Ascending aorta (tissue), 2 donors: Measurements from ENCODE around the gene XPC. TPM values are rescaled to one million over a fixed set of nuclear protein-coding genes. Genes with fewer than 3 reads are reported as not detected.

Experiments
- DNase-seq, 2 donors: peaks; one replicate each; pipeline ENCODE4 v3.0.0-alpha.2; 2019; ENCODE audit warnings: low spot score in 2 of 2
- H3K27ac ChIP-seq, 2 donors: fragments of 200-600 bp; sonication (generic); one replicate each; pipeline ENCODE4 v1.5.1; 2016 to 2017; ENCODE audit warnings: mild to moderate bottlenecking in 1 of 2
- H3K27me3 ChIP-seq: fragments of 200-600 bp; sonication (generic); one replicate; pipeline ENCODE4 v1.5.1; 2017
- H3K36me3 ChIP-seq, 2 donors: fragments of 200-600 bp; sonication (generic); one replicate each; pipeline ENCODE4 v1.5.1; 2016
- H3K4me1 ChIP-seq, 2 donors: fragments of 200-600 bp; sonication (generic); one replicate each; pipeline ENCODE4 v1.5.1; 2016 to 2017; ENCODE audit warnings: mild to moderate bottlenecking in 1 of 2
- H3K4me3 ChIP-seq, 2 donors: fragments of 200-600 bp; sonication (generic); one replicate each; pipeline ENCODE4 v1.5.1; 2016 to 2017; ENCODE audit warnings: mild to moderate bottlenecking in 1 of 2
- H3K9me3 ChIP-seq, 2 donors: fragments of 200-600 bp; sonication (generic); one replicate each; pipeline ENCODE4 v1.5.1; 2016
- intact Hi-C: fragments of 100-400 bp; cut with DNase I; formaldehyde crosslinking; loops from one replicate; pipeline ENCODE4 v1.15.1; 2023
- total RNA-seq: library from RNA; depleted of rRNA; stranded (reverse); fragments of >200 nt; gene quantifications from one replicate; pipeline ENCODE4 v1.1.0, GENCODE V29; 2016
- TF ChIP-seq, protein P1 (sequence below), 3 experiments: fragments of 200-600 bp in 2 of 3; fragments of 450-650 bp in 1 of 3; sonication (generic) in 2 of 3; IDR thresholded peaks; one replicate each; pipeline ENCODE4 v1.5.1; 2016 to 2019; ENCODE audit warnings: antibody characterized with exemption in 3 of 3, mild to moderate bottlenecking in 1 of 3, moderate library complexity in 1 of 3

XPC gene
- total RNA-seq, 1 donor from 2014 or later = 48.9 TPM

GRCh38 chr3:14222900-14223594, 44.6 kb upstream of the XPC start:
- Histone ChIP-seq H3K4me3 (no peak overlapping the region), H3K36me3 (no peaks in the 10 kb centered on the region), H3K4me1 (no peaks in the 10 kb centered on the region), H3K9me3 (peaks cover 0 to 7% of the 10 kb centered on the region in 2 donors), H3K27ac (no peak overlapping the region), H3K27me3 (no peaks in the 10 kb centered on the region)
- TF ChIP-seq, protein P1, sequence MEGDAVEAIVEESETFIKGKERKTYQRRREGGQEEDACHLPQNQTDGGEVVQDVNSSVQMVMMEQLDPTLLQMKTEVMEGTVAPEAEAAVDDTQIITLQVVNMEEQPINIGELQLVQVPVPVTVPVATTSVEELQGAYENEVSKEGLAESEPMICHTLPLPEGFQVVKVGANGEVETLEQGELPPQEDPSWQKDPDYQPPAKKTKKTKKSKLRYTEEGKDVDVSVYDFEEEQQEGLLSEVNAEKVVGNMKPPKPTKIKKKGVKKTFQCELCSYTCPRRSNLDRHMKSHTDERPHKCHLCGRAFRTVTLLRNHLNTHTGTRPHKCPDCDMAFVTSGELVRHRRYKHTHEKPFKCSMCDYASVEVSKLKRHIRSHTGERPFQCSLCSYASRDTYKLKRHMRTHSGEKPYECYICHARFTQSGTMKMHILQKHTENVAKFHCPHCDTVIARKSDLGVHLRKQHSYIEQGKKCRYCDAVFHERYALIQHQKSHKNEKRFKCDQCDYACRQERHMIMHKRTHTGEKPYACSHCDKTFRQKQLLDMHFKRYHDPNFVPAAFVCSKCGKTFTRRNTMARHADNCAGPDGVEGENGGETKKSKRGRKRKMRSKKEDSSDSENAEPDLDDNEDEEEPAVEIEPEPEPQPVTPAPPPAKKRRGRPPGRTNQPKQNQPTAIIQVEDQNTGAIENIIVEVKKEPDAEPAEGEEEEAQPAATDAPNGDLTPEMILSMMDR (IDR thresholded peaks at IDR 0.05) = no peak
- DNase-seq = no peak
- intact Hi-C loops = no loop called here

- H3K27ac ChIP-seq = no peak overlapping the region
- no peaks in the 10 kb centered on the region for H3K36me3 ChIP-seq
- TF ChIP-seq, protein P1 (IDR thresholded peaks at IDR 0.05) = no peak
- H3K4me3 ChIP-seq = no peak overlapping the region
- intact Hi-C loops = no loop called here
- peaks cover 0 to 7% of the 10 kb centered on the region in 2 donors for H3K9me3 ChIP-seq
- H3K4me1 ChIP-seq = no peaks in the 10 kb centered on the region
- no peak for DNase-seq
- no peaks in the 10 kb centered on the region for H3K27me3 ChIP-seq
Measured at GRCh38 chr3:14222457-14222856, 44.1 kb upstream of the XPC start.

DNA sequence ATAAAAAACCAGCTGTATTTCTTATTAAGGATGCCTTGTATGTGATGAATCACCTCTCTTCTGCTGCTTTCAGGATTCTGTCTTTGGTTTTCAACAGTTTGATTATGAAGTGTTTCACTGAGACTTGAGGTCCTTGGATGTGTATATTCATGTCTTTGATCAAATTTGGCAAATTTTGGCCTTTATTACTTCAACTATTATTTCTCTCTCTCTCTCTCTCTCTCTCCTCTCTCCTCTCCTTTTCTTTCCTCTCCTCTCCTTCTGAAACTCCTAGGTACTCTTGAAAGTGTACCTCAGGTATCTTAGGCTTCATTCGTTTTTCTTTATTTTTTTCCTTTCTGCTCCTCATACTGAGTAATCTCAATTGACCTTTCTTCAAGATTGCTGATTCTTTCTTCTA, 43.5 kb upstream of the XPC start:
- TF ChIP-seq, protein P1 (IDR thresholded peaks at IDR 0.05) = no peak
- Histone ChIP-seq H3K36me3 (no peaks in the 10 kb centered on the region), H3K4me3 (no peak overlapping the region), H3K27me3 (no peaks in the 10 kb centered on the region), H3K9me3 (peaks cover 0 to 7% of the 10 kb centered on the region in 2 donors), H3K4me1 (no peaks in the 10 kb centered on the region), H3K27ac (no peak overlapping the region)
- no peak for DNase-seq
- intact Hi-C loops = no loop called here

GRCh38 chr3:14220933-14221332, 42.5 kb upstream of the XPC start:
- H3K9me3 ChIP-seq = peaks cover 0 to 7% of the 10 kb centered on the region in 2 donors
- H3K27me3 ChIP-seq = no peaks in the 10 kb centered on the region
- intact Hi-C loops = no loop called here
- H3K36me3 ChIP-seq = no peaks in the 10 kb centered on the region
- H3K27ac ChIP-seq = no peak overlapping the region
- H3K4me3 ChIP-seq = no peak overlapping the region
- DNase-seq = no peak
- TF ChIP-seq, protein P1 (IDR thresholded peaks at IDR 0.05) = no peak
- H3K4me1 ChIP-seq = no peaks in the 10 kb centered on the region

DNA sequence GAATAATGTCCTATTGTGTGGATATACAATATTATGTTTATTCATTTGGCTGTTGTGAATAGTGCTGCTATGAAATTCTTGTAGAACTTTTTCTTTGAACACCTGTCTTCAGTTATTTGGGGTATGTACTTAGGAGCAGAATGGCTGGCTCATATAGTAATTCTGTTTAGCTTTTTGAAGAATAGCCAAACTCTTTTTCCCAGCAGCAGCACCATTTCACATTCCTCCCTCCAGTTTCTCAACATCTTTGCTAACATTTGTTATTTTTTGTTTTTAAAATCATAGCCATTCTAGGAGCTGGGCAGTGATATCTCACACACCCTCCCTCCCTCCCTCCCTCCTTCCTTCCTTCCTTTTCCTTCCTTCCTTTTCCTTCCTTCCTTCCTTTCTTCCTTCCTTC, 40.0 kb upstream of the XPC start:
- Histone ChIP-seq H3K4me1 (no peaks in the 10 kb centered on the region), H3K4me3 (no peak overlapping the region), H3K27me3 (no peaks in the 10 kb centered on the region), H3K36me3 (no peaks in the 10 kb centered on the region), H3K27ac (no peak overlapping the region), H3K9me3 (peaks cover 0 to 7% of the 10 kb centered on the region in 2 donors)
- TF ChIP-seq, protein P1 (IDR thresholded peaks at IDR 0.05) = no peak
- intact Hi-C loops = no loop called here
- no peak for DNase-seq
